LNCAP (cell line): ENCODE measurements around the gene RBMXL3.

Experiments used
- CTCF ChIP-seq: fragments of 450-650 bp; IDR thresholded peaks from 2 replicates; pipeline ENCODE4 v1.5.1; 2017; ENCODE audit warnings: mild to moderate bottlenecking

The RBMXL3 gene

GRCh38 chrX:115189646-115190635 lies 731 bp downstream of the RBMXL3 start:
- no peak for TF ChIP-seq CTCF

GRCh38 chrX:115190636-115191489 lies 1.7 kb downstream of the RBMXL3 start:
- no peak for TF ChIP-seq CTCF

- TF ChIP-seq CTCF: no peak
These were observed 2.5 kb downstream of the RBMXL3 start for GRCh38 chrX:115191490-115192243.

GRCh38 chrX:115192244-115192700 lies 3.1 kb downstream of the RBMXL3 start:
- no peak for TF ChIP-seq CTCF

- no peak for TF ChIP-seq CTCF
These were observed 14.8 kb downstream of the RBMXL3 start for GRCh38 chrX:115204040-115204439.

- no peak for TF ChIP-seq CTCF
These were observed 24.9 kb downstream of the RBMXL3 start for GRCh38 chrX:115214151-115214550.

GRCh38 chrX:115214605-115215004 lies 25.4 kb downstream of the RBMXL3 start:
- no peak for TF ChIP-seq CTCF
